H9 (cell line): Measurements from ENCODE around the gene MPZL3. TPM values are rescaled to one million over a fixed set of nuclear protein-coding genes. Genes with fewer than 3 reads are reported as not detected.

Experiments used
- DNase-seq: peaks from one replicate; pipeline ENCODE4 v3.0.0-alpha.2; 2017
- H2AFZ ChIP-seq: one replicate; pipeline ENCODE4 v1.6.1; 2013; ENCODE audit warnings: mild to moderate bottlenecking, low read length, control low read depth, moderate library complexity
- H2AK5ac ChIP-seq: 2 replicates; pipeline ENCODE4 v1.6.1; 2013; ENCODE audit warnings: low read length, control low read depth, mixed read lengths; ENCODE audit not compliant: insufficient read length
- H2BK120ac ChIP-seq: one replicate; pipeline ENCODE4 v1.6.1; 2013; ENCODE audit warnings: low read depth, mild to moderate bottlenecking, low read length, control low read depth, inconsistent platforms; ENCODE audit not compliant: poor library complexity, severe bottlenecking
- H2BK12ac ChIP-seq: 2 replicates; pipeline ENCODE4 v1.6.1; 2013; ENCODE audit warnings: low read length, control low read depth, mixed read lengths, low read depth; ENCODE audit not compliant: insufficient read length
- H2BK15ac ChIP-seq: 2 replicates; pipeline ENCODE4 v1.6.1; 2013; ENCODE audit warnings: low read depth, low read length, control low read depth
- H2BK20ac ChIP-seq: one replicate; pipeline ENCODE4 v1.6.1; 2013; ENCODE audit warnings: low read depth, mild to moderate bottlenecking, low read length, control low read depth, inconsistent platforms; ENCODE audit not compliant: poor library complexity, severe bottlenecking
- H2BK5ac ChIP-seq: 2 replicates; pipeline ENCODE4 v1.6.1; 2013; ENCODE audit warnings: low read length, control low read depth, mixed read lengths; ENCODE audit not compliant: insufficient read length
- H3K14ac ChIP-seq: 2 replicates; pipeline ENCODE4 v1.6.1; 2013; ENCODE audit warnings: low read length, control low read depth; ENCODE audit not compliant: insufficient read depth
- H3K18ac ChIP-seq: 2 replicates; pipeline ENCODE4 v1.6.1; 2013; ENCODE audit warnings: low read depth, mild to moderate bottlenecking, mixed read lengths, low read length, control low read depth; ENCODE audit not compliant: insufficient read length
- H3K23ac ChIP-seq: 2 replicates; pipeline ENCODE4 v1.6.1; 2013; ENCODE audit warnings: low read length, control low read depth, mixed read lengths, low read depth; ENCODE audit not compliant: insufficient read length
- H3K23me2 ChIP-seq: 2 replicates; pipeline ENCODE4 v1.6.1; 2013; ENCODE audit warnings: low read depth, mild to moderate bottlenecking, mixed read lengths, low read length, control low read depth; ENCODE audit not compliant: insufficient read length, poor library complexity, severe bottlenecking
- H3K27ac ChIP-seq: 2 replicates; pipeline ENCODE4 v1.5.1; 2013; ENCODE audit warnings: low read length, control low read depth, mixed read lengths, low read depth; ENCODE audit not compliant: insufficient read length
- H3K27me3 ChIP-seq: 2 replicates; pipeline ENCODE4 v1.6.1; 2013; ENCODE audit warnings: low read length, control low read depth, inconsistent platforms; ENCODE audit not compliant: insufficient read depth
- H3K4ac ChIP-seq: 2 replicates; pipeline ENCODE4 v1.6.1; 2013; ENCODE audit warnings: low read depth, mild to moderate bottlenecking, control low read depth, inconsistent platforms, low read length, moderate library complexity
- H3K4me1 ChIP-seq: 2 replicates; pipeline ENCODE4 v1.6.1; 2013; ENCODE audit warnings: low read length, control low read depth, inconsistent platforms; ENCODE audit not compliant: insufficient read depth
- H3K4me2 ChIP-seq: 2 replicates; pipeline ENCODE4 v1.6.1; 2013; ENCODE audit warnings: low read length, control low read depth, mixed read lengths; ENCODE audit not compliant: insufficient read length, insufficient read depth
- H3K56ac ChIP-seq: 2 replicates; pipeline ENCODE4 v1.6.1; 2013; ENCODE audit warnings: low read depth, mild to moderate bottlenecking, mixed read lengths, low read length, control low read depth; ENCODE audit not compliant: insufficient read length
- H3K79me1 ChIP-seq: 2 replicates; pipeline ENCODE4 v1.6.1; 2013; ENCODE audit warnings: low read depth, mild to moderate bottlenecking, moderate library complexity, low read length, control low read depth, inconsistent platforms; ENCODE audit not compliant: insufficient read depth, poor library complexity, severe bottlenecking
- H3K79me2 ChIP-seq: 2 replicates; pipeline ENCODE4 v1.6.1; 2013; ENCODE audit warnings: low read length, control low read depth, inconsistent platforms; ENCODE audit not compliant: insufficient read depth
- H3K9ac ChIP-seq: 2 replicates; pipeline ENCODE4 v1.6.1; 2013; ENCODE audit warnings: low read length, control low read depth, mixed read lengths; ENCODE audit not compliant: insufficient read length; ENCODE audit errors: extremely low read depth
- H3K9me3 ChIP-seq: one replicate; pipeline ENCODE4 v1.6.1; 2013; ENCODE audit warnings: low read depth, low read length, inconsistent platforms; ENCODE audit not compliant: control insufficient read depth
- H3T11ph ChIP-seq: one replicate; pipeline ENCODE4 v1.6.1; 2013; ENCODE audit warnings: mild to moderate bottlenecking, low read length, control low read depth, inconsistent platforms
- H4K20me1 ChIP-seq: one replicate; pipeline ENCODE4 v1.6.1; 2013; ENCODE audit not compliant: control insufficient read depth, insufficient read length, insufficient read depth
- H4K5ac ChIP-seq: 2 replicates; pipeline ENCODE4 v1.6.1; 2013; ENCODE audit warnings: low read depth, mild to moderate bottlenecking, mixed read lengths, low read length, control low read depth; ENCODE audit not compliant: insufficient read length
- H4K8ac ChIP-seq: replicated peaks from 2 replicates; pipeline ENCODE4 v1.6.1; 2013; ENCODE audit warnings: low read length, control low read depth, mixed read lengths, low read depth; ENCODE audit not compliant: insufficient read length
- H4K91ac ChIP-seq: 2 replicates; pipeline ENCODE4 v1.6.1; 2013; ENCODE audit warnings: low read depth, mild to moderate bottlenecking, moderate library complexity, mixed read lengths, low read length, control low read depth; ENCODE audit not compliant: insufficient read length
- H3K27ac Mint-ChIP-seq, 3 experiments: 2 replicates in 2 of 3; 3 replicates in 1 of 3; pipeline ENCODE4 v1.8.0; 2020 to 2021; ENCODE audit warnings: mixed read lengths in 3 of 3, mild to moderate bottlenecking in 1 of 3, moderate library complexity in 1 of 3
- H3K27me3 Mint-ChIP-seq: 2 replicates; pipeline ENCODE4 v1.8.0; 2021; ENCODE audit warnings: low read depth, mild to moderate bottlenecking, moderate library complexity, mixed read lengths
- H3K36me3 Mint-ChIP-seq, 3 experiments: 2 replicates in 2 of 3; 3 replicates in 1 of 3; pipeline ENCODE4 v1.8.0; 2020 to 2021; ENCODE audit warnings: low read depth in 3 of 3, mixed read lengths in 3 of 3; ENCODE audit not compliant: insufficient read depth in 1 of 3
- H3K4me1 Mint-ChIP-seq, 2 experiments: 2 replicates each; pipeline ENCODE4 v1.8.0; 2020; ENCODE audit warnings: mixed read lengths in 2 of 2
- H3K4me3 Mint-ChIP-seq, 2 experiments: 2 replicates in 1 of 2; 3 replicates in 1 of 2; pipeline ENCODE4 v1.8.0; 2020 to 2021; ENCODE audit warnings: mild to moderate bottlenecking in 2 of 2, mixed read lengths in 2 of 2, moderate library complexity in 1 of 2
- H3K9me3 Mint-ChIP-seq, 2 experiments: 2 replicates in 1 of 2; 3 replicates in 1 of 2; pipeline ENCODE4 v1.8.0; 2020; ENCODE audit warnings: mild to moderate bottlenecking in 2 of 2, mixed read lengths in 2 of 2, moderate library complexity in 1 of 2
- WGBS: extraction: QIAGEN DNeasy Blood & Tissue Kit; methylation state at CpG from one replicate; pipeline ENCODE4 v1.1.7; 2013; ENCODE audit warnings: missing lambda C conversion rate, low lambda C conversion rate, mixed read lengths; ENCODE audit not compliant: insufficient read length; ENCODE audit errors: extremely low coverage; 5-methylcytosine and 5-hydroxymethylcytosine counted together
- total RNA-seq: library from RNA; stranded (reverse); gene quantifications from 2 replicates; pipeline ENCODE4 v1.2.1, GENCODE V29; 2021
- TF ChIP-seq, protein P1 (sequence below): fragments of 200-600 bp; sonication (generic); conservative IDR thresholded peaks from 3 replicates; pipeline ENCODE4 v1.8.0; 2021; ENCODE audit warnings: antibody characterized with exemption, mild to moderate bottlenecking

The MPZL3 gene
- total RNA-seq, 1 experiment from 2014 or later, result 2.6 TPM

GRCh38 chr11:118222437-118222836 lies 29.7 kb downstream of the MPZL3 start:
- no peak overlapping the region for H4K5ac ChIP-seq
- no peak overlapping the region for H3K4ac ChIP-seq
- H3K27ac Mint-ChIP-seq, result no peak overlapping the region
- H3K4me1 ChIP-seq, result no peaks in the 10 kb centered on the region
- no peak overlapping the region for H4K91ac ChIP-seq
- H2BK15ac ChIP-seq, result no peak overlapping the region
- 100% methylated on average over 2 of the region's 4 CpGs for WGBS
- H3K27ac ChIP-seq, result no peak overlapping the region
- no peak overlapping the region for H2AK5ac ChIP-seq
- no peak overlapping the region for H3K4me3 Mint-ChIP-seq
- no peak overlapping the region for H3K9ac ChIP-seq
- no peak overlapping the region for H4K8ac ChIP-seq
- no peak overlapping the region for H2AFZ ChIP-seq
- H3K4me2 ChIP-seq, result no peak overlapping the region
- H3K9me3 Mint-ChIP-seq, result no peaks in the 10 kb centered on the region
- H3T11ph ChIP-seq, result no peak overlapping the region
- H3K36me3 Mint-ChIP-seq, result no peaks in the 10 kb centered on the region
- H2BK120ac ChIP-seq, result no peak overlapping the region
- no peak for DNase-seq
- no peak overlapping the region for H3K14ac ChIP-seq
- no peaks in the 10 kb centered on the region for H3K4me1 Mint-ChIP-seq
- no peaks in the 10 kb centered on the region for H3K9me3 ChIP-seq
- TF ChIP-seq, protein P1, sequence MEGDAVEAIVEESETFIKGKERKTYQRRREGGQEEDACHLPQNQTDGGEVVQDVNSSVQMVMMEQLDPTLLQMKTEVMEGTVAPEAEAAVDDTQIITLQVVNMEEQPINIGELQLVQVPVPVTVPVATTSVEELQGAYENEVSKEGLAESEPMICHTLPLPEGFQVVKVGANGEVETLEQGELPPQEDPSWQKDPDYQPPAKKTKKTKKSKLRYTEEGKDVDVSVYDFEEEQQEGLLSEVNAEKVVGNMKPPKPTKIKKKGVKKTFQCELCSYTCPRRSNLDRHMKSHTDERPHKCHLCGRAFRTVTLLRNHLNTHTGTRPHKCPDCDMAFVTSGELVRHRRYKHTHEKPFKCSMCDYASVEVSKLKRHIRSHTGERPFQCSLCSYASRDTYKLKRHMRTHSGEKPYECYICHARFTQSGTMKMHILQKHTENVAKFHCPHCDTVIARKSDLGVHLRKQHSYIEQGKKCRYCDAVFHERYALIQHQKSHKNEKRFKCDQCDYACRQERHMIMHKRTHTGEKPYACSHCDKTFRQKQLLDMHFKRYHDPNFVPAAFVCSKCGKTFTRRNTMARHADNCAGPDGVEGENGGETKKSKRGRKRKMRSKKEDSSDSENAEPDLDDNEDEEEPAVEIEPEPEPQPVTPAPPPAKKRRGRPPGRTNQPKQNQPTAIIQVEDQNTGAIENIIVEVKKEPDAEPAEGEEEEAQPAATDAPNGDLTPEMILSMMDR, result no peak
- peaks cover 29% of the 10 kb centered on the region for H3K27me3 Mint-ChIP-seq
- H2BK5ac ChIP-seq, result no peak overlapping the region
- no peaks in the 10 kb centered on the region for H4K20me1 ChIP-seq
- H2BK12ac ChIP-seq, result no peak overlapping the region
- H3K79me1 ChIP-seq, result no peaks in the 10 kb centered on the region
- H3K79me2 ChIP-seq, result no peaks in the 10 kb centered on the region
- no peak overlapping the region for H3K56ac ChIP-seq
- no peak overlapping the region for H3K23ac ChIP-seq
- H3K27me3 ChIP-seq, result no peaks in the 10 kb centered on the region
- no peak overlapping the region for H2BK20ac ChIP-seq
- no peaks in the 10 kb centered on the region for H3K23me2 ChIP-seq
- H3K18ac ChIP-seq, result no peak overlapping the region
